Pulmonary artery endothelial cell (primary cell): ENCODE measurements around the gene NES. TPM values are rescaled to one million over a fixed set of nuclear protein-coding genes. Genes with fewer than 3 reads are reported as not detected.

ENCODE experiments used
- DNase-seq: peaks from one replicate; pipeline ENCODE4 v3.0.0-alpha.2; 2011; ENCODE audit warnings: low read depth, low spot score
- total RNA-seq: library from RNA; depleted of rRNA; stranded (reverse); fragments of >200 nt; gene quantifications from 2 replicates; pipeline ENCODE4 v1.2.3, GENCODE V29; 2014

Gene NES
- total RNA-seq, 1 donor from 2014 or later, result 285 TPM

DNA sequence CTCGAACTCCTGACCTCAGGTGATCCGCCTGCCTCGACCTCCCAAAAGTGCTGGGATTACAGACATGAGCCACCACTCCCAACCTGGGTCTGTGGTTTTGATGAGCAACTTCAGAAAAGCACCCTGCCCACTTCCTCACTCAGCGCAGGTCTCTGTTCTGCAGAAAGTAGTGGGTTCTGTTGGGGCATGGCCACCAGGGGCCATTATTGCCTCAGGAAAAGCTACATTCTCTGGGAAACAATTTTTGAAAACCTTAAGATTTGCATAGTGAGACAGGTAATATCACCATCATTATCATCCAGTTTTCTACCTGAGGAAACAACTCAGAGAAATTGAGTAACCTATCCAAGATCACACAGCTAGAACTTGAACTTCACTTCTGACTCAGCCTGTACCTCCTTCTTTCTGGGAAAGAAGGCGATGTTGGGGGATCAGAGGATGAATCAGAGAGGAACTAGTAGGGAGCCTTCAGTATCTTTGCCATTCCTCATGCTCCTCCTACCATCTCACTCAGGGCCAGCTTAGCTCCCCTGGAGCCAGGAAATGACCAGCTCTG, 7.1 kb upstream of the NES start:
- DNase-seq, result no peak

- no peak for DNase-seq
Measured at GRCh38 chr1:156682166-156682890, 5.1 kb upstream of the NES start.

GRCh38 chr1:156681196-156681960, 4.2 kb upstream of the NES start:
- no peak for DNase-seq

DNA sequence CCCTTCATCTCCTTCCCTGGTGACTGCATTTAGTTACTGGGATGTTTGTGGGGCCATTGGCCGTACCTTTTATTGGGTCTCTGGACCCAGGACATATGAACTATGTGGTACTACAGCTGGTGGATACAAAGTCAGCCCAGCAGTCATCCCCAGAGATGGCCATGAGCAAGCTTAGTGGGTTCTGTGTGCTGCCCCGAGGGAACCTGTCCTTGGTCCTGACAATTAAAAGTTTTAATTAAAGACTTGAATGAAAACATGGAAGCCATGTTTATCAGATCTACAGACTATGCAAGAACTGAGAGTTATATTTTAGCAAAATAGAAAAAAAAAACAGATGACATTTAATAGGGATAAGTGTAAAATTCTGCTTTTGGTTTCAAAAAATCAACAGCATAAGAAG, 2.8 kb upstream of the NES start:
- DNase-seq, result no peak

DNA sequence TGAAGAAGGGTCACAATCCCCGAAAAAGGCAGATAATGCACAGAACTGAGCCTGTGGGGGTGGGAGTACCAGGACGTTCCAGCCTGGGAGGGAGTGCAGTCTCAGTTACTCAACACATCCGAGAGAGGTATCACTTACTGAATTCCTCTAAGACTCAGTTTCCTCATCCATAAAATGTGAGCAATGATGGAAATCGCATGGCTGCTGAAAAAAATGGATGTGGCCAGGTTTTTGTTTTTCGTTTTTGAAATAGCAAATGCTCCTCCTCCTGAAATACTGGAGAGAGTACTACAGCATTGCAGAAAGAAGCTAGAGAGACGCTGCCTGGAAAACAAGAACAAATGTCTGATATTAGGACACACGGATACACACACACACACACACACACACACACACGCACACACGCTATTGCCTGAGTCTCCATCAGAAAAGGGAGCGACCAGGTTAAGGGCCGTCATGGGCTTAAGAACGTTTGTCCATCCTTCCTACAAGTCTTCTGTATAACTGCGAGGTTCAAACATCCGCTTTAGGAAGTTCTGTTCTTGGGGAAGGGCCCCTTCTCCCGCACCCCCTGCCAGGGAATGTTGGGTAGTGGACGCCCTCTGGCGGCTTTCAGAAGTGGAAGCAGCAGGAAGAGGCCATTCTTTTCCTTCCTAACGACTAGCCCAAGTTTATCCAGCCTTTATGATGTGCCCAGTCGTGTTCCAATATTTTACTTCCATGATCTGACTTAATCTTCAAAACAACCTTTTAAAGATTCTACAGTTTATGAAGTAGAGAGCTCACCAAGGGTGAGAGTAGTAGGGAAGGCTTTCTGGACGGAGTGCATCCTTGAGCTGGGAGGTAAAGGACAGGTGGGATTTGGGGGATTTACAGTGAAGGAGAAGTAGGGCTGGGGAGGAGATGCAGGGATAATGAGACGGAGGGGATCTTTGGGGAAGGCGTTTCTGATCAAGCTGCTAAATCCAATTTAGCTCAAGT, 699 bp upstream of the NES start:
- no peak for DNase-seq

DNA sequence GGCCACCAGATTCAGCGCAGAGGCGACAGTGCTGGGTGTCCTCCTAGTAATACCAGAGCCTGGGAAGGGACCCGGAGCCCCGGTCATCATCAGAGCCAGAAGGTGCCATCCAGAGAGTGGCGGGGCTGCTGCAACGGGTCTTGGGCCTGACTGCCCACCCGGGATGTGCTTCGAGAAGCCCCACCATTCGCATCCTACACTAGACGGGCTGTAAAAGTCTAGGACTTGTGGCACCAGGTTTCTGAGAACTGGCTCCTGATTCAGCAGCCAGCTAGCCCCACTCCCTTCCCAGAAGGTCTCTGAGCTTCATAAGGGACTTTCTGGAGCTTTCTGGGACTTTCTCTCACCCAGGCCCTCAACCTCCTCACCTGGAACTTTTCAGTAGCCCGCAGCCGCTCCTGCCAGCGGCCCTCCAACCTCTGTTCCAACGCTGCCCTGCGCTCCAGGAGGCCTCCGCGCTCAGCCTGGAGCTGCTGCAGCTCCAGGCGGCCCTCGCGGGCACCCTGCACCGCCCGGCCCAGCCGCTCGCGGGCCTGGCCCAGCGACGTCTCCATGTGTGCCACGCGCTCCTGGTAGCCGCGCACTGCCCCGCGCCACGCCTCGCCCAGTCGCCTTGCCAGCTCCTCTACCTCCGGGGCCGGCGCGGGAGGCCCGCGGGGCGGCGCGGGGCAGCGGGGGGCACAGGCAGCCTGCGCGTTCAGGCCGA, 940 bp downstream of the NES start:
- no peak for DNase-seq

GRCh38 chr1:156675210-156676113, 1.7 kb downstream of the NES start:
- DNase-seq, result no peak

DNA sequence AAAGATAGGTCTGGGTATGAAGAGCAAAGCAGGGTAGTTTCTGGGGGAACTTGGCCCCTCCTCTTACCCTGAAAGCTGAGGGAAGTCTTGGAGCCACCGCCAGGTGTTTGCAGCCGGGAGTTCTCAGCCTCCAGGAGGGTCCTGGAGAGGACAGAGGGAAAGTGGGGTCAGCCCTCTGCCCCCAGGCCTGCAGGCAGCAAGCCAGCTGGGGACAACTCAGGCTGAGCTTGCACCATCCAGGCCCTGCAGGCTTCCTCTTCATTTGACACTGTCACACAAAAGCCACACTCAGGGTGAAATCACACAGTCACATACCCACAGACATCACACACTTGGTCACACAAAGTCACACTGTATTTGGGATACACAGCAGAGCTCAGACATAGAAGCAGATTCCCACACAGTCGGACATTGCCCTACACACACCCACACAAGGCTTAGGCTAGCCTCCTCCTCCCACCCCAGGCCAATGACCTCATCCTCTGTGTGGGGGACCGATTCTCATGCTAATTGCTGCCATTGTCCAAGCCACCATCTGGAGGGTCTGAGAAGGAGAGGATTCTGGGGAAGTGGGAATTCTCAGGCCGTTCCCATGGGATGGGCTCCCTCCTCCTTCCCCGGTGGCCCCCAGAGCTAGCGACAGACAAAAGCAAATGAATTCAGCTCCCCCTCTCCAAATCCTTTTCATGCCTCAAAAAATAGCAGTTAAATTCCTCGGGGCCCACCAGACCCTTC, 3.7 kb downstream of the NES start:
- no peak for DNase-seq

DNA sequence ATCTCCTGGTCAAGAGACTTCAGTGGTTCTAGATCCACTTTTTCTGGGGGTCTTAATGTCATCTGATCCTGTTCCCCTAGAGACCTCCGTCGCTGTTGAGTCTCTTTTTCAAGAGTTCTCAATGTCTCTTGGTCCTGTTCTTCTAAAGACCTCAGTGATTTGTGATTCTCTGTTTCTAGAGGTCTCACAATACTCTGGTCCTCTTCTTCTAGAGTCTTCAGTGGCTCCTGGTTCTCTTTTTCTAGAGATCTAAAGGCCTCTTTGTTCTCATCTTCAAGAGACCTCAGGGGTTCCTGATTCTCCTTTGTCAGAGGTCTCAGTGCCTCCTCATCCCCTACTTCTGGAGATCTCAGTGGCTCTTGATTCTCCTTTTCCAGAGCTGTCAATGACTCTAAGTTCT, 5.4 kb downstream of the NES start:
- DNase-seq, result no peak

GRCh38 chr1:156670791-156671190, 6.4 kb downstream of the NES start:
- DNase-seq, result no peak

- no peak for DNase-seq
Measured at GRCh38 chr1:156670359-156670758, 6.8 kb downstream of the NES start.

GRCh38 chr1:156669794-156670193, 7.4 kb downstream of the NES start:
- no peak for DNase-seq

- no peak for DNase-seq
Measured at GRCh38 chr1:156668801-156669637, 8.2 kb downstream of the NES start.

DNA sequence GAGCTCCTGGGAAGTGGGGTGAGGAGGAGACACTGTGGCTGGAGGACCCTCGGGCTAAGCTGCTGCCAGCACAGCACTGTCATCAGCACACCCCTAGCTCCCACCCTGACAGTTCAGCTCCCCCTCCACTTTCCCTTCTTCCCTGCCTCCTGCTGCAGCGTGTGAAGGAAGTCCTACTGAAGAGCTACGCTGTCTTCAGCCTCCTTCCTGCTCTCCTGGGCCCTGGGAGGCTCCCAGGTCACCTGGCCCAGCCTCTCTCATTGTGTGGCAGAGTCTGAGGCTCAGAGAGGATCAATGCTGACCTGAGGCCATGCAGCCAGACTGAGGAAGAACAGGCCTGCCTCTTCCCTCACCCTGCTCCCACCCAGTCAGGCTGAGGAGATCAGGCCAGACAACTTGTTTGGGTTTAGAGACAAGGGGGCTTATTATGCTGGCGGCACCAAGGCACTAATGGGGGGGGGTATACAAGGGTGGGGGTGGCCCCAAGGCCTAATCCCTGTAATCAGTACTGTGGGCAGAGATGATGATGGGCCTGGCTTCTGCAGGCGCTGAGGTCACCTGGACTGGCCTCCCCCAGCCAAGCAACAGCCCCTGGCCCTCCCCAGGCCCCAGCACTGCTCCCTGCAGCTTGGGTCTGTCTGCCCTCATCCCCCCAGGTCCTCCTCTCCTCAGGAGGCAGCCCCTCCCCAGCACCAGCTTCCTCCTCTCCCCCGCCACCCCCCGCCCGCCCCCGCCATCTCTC, 9.1 kb downstream of the NES start:
- no peak for DNase-seq

DNA sequence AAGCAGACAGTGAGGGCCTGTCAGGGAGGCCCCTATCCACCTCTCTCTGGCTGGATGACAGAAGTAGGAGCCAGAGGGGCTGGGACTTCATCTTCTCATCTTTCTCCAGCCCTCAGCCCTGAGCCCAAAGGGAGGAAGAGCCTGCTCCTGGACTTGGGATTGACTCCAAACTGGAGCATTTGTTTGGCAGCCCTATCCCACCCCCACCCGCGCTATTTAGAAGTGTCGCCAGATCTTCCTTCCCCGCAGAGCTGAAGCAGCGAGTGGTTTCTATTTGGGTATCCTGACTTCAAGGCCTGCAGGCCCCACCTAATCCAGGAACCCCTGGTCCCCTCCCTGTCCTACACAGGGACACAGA, 9.6 kb downstream of the NES start:
- DNase-seq, result no peak

DNA sequence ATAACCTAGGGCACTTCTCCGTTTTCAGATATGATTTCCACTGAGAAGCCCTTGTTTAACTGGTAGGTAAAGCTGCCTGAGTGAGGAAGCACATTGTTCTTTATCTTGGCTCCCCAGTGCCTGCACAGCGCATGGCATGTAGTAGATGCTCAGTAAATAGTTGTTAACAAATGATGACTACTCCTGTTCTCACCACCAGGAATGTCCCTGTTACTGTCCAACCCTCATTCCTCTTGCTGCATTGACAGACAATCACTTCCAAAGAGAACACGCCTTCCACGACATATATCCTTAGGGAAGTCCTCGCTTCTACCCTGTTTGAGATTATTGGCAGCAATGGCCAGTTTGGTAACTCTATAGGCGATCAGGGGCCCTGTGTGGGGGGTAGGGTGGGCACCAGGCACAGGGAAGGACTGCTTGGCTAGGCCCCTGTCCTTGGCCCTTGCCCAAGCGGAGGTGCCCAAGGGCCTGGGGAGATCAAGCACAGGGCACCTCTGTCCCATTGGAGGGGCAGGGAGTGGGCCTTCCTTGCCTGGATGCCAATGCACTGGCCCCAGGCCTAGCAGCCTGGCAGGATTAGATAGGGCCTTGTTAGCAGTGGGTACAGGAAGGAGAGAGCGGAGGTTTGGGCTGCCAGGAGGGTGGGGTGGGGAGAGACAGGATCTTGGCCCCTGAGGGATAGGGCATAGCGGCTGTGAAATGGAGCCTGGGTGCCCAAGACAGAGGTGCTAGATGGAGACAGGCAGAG, 10.2 kb downstream of the NES start:
- no peak for DNase-seq

DNA sequence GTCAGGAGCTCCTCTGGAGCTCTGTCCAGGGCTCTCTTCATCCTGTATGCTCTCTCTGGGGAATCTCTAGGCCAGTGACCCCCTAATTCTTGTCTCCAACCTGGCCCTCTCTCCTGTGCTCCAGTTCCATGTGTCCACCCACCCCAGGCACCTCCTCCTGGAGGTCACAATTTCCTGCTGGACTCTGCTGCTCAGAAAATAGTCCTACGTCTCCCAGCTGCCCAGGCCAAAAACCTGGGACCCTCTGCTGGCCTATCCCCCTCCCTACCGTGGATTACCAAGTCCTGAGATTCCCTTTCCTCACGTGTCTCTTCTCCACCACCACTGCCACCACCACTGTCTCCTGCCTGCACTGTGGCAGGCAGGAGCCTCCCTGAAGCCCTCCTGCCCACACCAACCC, 11.7 kb downstream of the NES start:
- no peak for DNase-seq
